Lower leg skin (tissue), 4 donors: Measurements from ENCODE around the gene ITPRID2. TPM values are rescaled to one million over a fixed set of nuclear protein-coding genes. Genes with fewer than 3 reads are reported as not detected.

Experiments
- DNase-seq, 2 donors: peaks; one replicate each; pipeline ENCODE4 v3.0.0-alpha.2; 2019; ENCODE audit warnings: low spot score in 2 of 2
- H3K4me3 ChIP-seq: fragments of 200-600 bp; sonication (generic); 2 replicates; pipeline ENCODE4 v1.5.1; 2017; ENCODE audit warnings: mild to moderate bottlenecking, low read depth; ENCODE audit not compliant: poor library complexity, severe bottlenecking
- CTCF ChIP-seq, 3 donors: fragments of 450-650 bp; IDR thresholded peaks; one replicate each; pipeline ENCODE4 v1.5.1; 2016; ENCODE audit warnings: antibody characterized with exemption in 3 of 3, mild to moderate bottlenecking in 3 of 3, moderate library complexity in 2 of 3
- POLR2A ChIP-seq, 2 donors: fragments of 450-650 bp; IDR thresholded peaks; one replicate each; pipeline ENCODE4 v1.6.1; 2016 to 2017; ENCODE audit warnings: antibody characterized with exemption in 2 of 2, mild to moderate bottlenecking in 1 of 2, moderate library complexity in 1 of 2
- WGBS, 2 donors: methylation state at CpG; one replicate each; pipeline ENCODE4 v1.1.5; 2018; 5-methylcytosine and 5-hydroxymethylcytosine counted together
- intact Hi-C: fragments of 100-400 bp; cut with DNase I; formaldehyde crosslinking; loops from one replicate; pipeline ENCODE4 v1.15.0; 2023; ENCODE audit warnings: low total_unique reads
- total RNA-seq, 4 donors: library from RNA; depleted of rRNA; stranded (reverse); fragments of >200 nt; gene quantifications; one replicate each; pipeline ENCODE4 v1.1.0, GENCODE V29; 2016

ITPRID2 gene
- total RNA-seq, 4 donors from 2014 or later: 244 to 301 (median 256) TPM

GRCh38 chr2:181884601-181885000, 6.9 kb upstream of the ITPRID2 start:
- no peak for DNase-seq
- no peak overlapping the region for H3K4me3 ChIP-seq
- TF ChIP-seq POLR2A (IDR thresholded peaks at IDR 0.05): no peak
- no peak for TF ChIP-seq CTCF (IDR thresholded peaks at IDR 0.05)
- 56 to 59% methylated on average over 1 of the region's 1 CpG for WGBS, 2 donors
- intact Hi-C loops: no loop called here

- 62 to 69% methylated on average over 2 of the region's 2 CpGs for WGBS, 2 donors
- no peak for DNase-seq
- intact Hi-C loops: no loop called here
- no peak overlapping the region for H3K4me3 ChIP-seq
- no peak for TF ChIP-seq POLR2A (IDR thresholded peaks at IDR 0.05)
- TF ChIP-seq CTCF (IDR thresholded peaks at IDR 0.05): no peak
These were observed 6.4 kb upstream of the ITPRID2 start for GRCh38 chr2:181885096-181885495.

GRCh38 chr2:181886192-181886591, 5.3 kb upstream of the ITPRID2 start:
- TF ChIP-seq POLR2A (IDR thresholded peaks at IDR 0.05): no peak
- no peak for TF ChIP-seq CTCF (IDR thresholded peaks at IDR 0.05)
- intact Hi-C loops: no loop called here
- H3K4me3 ChIP-seq: no peak overlapping the region
- DNase-seq: no peak
- 39 to 46% methylated on average over 4 of the region's 4 CpGs for whole genome bisulfite sequencing, 2 donors

- intact Hi-C loops: no loop called here
- no peak for TF ChIP-seq POLR2A (IDR thresholded peaks at IDR 0.05)
- no peak for TF ChIP-seq CTCF (IDR thresholded peaks at IDR 0.05)
- H3K4me3 ChIP-seq: no peak overlapping the region
- no peak for DNase-seq
- WGBS, 2 donors: 60 to 70% methylated on average over 2 of the region's 2 CpGs
These were observed 4.5 kb upstream of the ITPRID2 start for GRCh38 chr2:181887045-181887444.

GRCh38 chr2:181889776-181890175, 1.8 kb upstream of the ITPRID2 start:
- no peak for TF ChIP-seq POLR2A (IDR thresholded peaks at IDR 0.05)
- no peak for TF ChIP-seq CTCF (IDR thresholded peaks at IDR 0.05)
- DNase-seq: no peak
- intact Hi-C loops: no loop called here
- H3K4me3 ChIP-seq: no peak overlapping the region

GRCh38 chr2:181890271-181890670, 1.3 kb upstream of the ITPRID2 start:
- WGBS, 2 donors: 46 to 61% methylated on average over 2 of the region's 2 CpGs
- TF ChIP-seq POLR2A (IDR thresholded peaks at IDR 0.05) (no peak), CTCF (IDR thresholded peaks at IDR 0.05) (no peak)

More at GRCh38 chr2:181890271-181890670, 1.3 kb upstream of the ITPRID2 start:
- no peak overlapping the region for H3K4me3 ChIP-seq
- intact Hi-C loops: no loop called here
- DNase-seq: no peak
